Spleen (tissue), 7 donors: ENCODE data around the gene REPS2.

Experiments
- CTCF ChIP-seq, 11 experiments: fragments of 200-600 bp in 7 of 11; fragments of 450-650 bp in 4 of 11; sonication (generic) in 4 of 11; IDR thresholded peaks in 8 of 11; conservative IDR thresholded peaks in 3 of 11; 1 replicate in 7 of 11; 2 replicates in 4 of 11; pipeline versions ENCODE4 v1.4.0 to v1.8.0; 2016 to 2021; ENCODE audit warnings: antibody characterized with exemption in 11 of 11, inconsistent platforms in 4 of 11, mild to moderate bottlenecking in 1 of 11
- POLR2AphosphoS5 ChIP-seq, 3 donors: sonication (generic); formaldehyde crosslinking; IDR thresholded peaks; one replicate each; pipeline ENCODE4 v1.5.1; 2017; ENCODE audit warnings: antibody characterized with exemption in 3 of 3
- donor health status: DM: no; HTN: no; CAD: no; lungs with moderate emphysema.
- donor health status: DM: no; HTN: no; CAD: no.
- donor health status: DM: no; HTN: no; CAD: no.

GRCh38 chrX:17027931-17028330, 81.5 kb downstream of the REPS2 start:
- TF ChIP-seq POLR2AphosphoS5 (IDR thresholded peaks at IDR 0.05) (no peak), CTCF (IDR thresholded peaks at IDR 0.05 in 8 of 11, conservative IDR thresholded peaks at IDR 0.05 in 3 of 11) (no peak)
